Activated naive CD8-positive, alpha-beta T cell (primary cell): ENCODE results near the gene HOXB7.

Experiments used
- H3K27ac Mint-ChIP-seq: one replicate; pipeline ENCODE4 v1.8.0; 2021; ENCODE audit warnings: mixed read lengths
- H3K27me3 Mint-ChIP-seq: one replicate; pipeline ENCODE4 v1.8.0; 2021; ENCODE audit warnings: mixed read lengths
- H3K36me3 Mint-ChIP-seq: one replicate; pipeline ENCODE4 v1.8.0; 2021; ENCODE audit warnings: mixed read lengths
- H3K4me1 Mint-ChIP-seq: one replicate; pipeline ENCODE4 v1.8.0; 2021; ENCODE audit warnings: low read depth, mixed read lengths
- H3K4me3 Mint-ChIP-seq: one replicate; pipeline ENCODE4 v1.8.0; 2021; ENCODE audit warnings: mild to moderate bottlenecking, mixed read lengths
- H3K9me3 Mint-ChIP-seq: one replicate; pipeline ENCODE4 v1.8.0; 2021; ENCODE audit warnings: low read depth, mixed read lengths

Gene HOXB7

DNA sequence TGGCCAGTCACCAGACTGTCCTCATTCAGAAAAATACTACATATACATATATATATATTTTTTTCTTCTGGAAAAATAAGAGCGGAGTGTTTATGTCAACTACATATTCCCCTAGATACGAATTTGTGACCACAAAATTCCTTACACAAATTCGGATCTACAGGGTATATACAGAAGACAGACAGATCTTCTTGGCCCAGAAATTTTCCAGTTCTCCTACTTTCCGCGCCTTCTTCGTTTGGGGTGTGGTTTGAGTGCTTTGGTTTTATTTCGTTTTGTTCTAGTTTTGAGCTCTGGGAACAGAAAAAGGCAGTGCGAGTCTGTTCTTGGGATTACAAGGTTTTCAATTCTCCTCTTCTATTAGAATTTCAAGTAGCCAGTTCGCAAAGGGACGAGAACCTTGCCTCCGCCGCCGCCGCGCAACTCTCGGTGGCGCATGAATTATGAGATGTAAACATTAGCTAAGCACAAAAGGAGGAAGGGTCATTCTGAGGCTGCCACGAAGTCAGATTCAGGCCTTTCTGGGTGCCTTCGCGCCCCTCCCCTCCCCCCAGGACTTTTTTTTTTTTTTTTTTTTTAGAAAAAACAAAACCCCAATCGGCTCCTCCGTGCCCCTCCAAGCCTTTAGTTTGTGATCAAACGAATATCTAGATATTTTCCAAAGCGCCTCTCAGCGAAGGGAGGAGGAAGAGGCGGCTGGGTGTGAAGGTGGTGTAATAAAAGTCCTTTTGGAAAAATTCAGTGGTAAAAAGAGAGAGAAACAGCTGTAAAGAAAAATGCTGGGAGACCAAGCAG, 30.9 kb downstream of the HOXB7 start:
- no peak overlapping the region for H3K27ac Mint-ChIP-seq
- H3K27me3 Mint-ChIP-seq, result peaks cover 45% of the 10 kb centered on the region
- H3K9me3 Mint-ChIP-seq, result no peaks in the 10 kb centered on the region
- peaks cover 50% of the 10 kb centered on the region for H3K4me1 Mint-ChIP-seq
- peak overlapping the region; percentile 52 for H3K4me3 Mint-ChIP-seq
- no peaks in the 10 kb centered on the region for H3K36me3 Mint-ChIP-seq

DNA sequence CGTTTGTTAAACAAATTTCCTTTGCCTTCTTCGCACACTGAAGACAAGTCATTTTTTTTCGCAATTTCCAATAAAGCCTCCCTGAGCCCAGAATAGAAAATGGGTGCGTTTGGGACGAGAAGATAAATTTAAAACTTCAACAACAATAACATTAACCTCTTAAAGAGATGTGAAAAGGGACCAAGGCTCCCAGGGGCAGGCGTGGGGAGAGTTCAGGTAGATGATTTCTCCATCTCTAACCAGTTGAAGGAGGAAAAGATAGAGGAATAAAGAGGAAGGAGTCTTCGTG, 31.4 kb downstream of the HOXB7 start:
- H3K36me3 Mint-ChIP-seq, result no peaks in the 10 kb centered on the region
- no peaks in the 10 kb centered on the region for H3K9me3 Mint-ChIP-seq
- peaks cover 44% of the 10 kb centered on the region for H3K27me3 Mint-ChIP-seq
- H3K4me1 Mint-ChIP-seq, result peaks cover 48% of the 10 kb centered on the region
- peak overlapping the region; percentile 88 for H3K4me3 Mint-ChIP-seq
- no peak overlapping the region for H3K27ac Mint-ChIP-seq

DNA sequence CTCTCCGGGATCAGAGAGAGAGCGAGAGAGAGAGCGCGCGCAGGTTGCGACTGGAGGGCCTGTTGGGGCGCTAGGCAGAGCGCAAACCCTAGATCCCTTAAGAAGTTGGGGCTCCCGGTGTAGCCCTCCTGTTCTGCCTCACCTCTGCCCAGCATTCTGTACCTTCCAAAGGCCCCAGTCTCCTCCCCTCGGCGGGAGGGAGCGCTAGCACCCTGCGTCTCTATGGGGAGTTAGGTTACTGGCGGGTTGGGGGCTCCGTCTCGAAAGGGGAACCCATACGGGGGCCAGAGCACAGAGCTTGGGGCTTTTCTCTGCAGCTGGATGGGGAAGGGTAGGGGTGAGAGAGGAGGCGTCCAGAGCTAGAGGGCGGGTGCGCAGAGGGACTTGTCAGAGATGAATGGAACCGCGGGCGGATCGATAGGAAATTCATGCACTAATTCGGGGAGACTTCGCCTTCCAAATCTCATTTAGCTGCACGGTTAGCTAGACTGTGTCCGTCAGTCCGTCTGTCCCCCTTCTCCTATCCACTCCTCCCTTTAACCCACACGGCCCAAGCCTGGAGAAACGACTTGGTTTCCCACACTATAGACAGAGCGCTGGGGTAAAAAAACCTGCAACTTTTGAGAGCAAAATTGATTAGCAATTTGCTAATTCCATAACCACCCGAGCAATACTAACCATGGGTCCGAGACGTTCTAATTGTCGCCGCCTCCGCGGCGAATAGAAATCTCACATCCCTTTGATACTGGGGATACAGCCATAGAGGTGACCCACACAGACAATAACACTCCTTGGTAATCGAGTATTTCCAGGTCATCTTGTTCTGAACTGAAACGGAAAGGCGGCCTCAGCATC, 32.0 kb downstream of the HOXB7 start:
- Mint-ChIP-seq H3K36me3 (no peaks in the 10 kb centered on the region), H3K9me3 (no peaks in the 10 kb centered on the region), H3K4me1 (peaks cover 48% of the 10 kb centered on the region), H3K27ac (no peak overlapping the region), H3K4me3 (peak overlapping the region; percentile 88), H3K27me3 (peaks cover 40% of the 10 kb centered on the region)

DNA sequence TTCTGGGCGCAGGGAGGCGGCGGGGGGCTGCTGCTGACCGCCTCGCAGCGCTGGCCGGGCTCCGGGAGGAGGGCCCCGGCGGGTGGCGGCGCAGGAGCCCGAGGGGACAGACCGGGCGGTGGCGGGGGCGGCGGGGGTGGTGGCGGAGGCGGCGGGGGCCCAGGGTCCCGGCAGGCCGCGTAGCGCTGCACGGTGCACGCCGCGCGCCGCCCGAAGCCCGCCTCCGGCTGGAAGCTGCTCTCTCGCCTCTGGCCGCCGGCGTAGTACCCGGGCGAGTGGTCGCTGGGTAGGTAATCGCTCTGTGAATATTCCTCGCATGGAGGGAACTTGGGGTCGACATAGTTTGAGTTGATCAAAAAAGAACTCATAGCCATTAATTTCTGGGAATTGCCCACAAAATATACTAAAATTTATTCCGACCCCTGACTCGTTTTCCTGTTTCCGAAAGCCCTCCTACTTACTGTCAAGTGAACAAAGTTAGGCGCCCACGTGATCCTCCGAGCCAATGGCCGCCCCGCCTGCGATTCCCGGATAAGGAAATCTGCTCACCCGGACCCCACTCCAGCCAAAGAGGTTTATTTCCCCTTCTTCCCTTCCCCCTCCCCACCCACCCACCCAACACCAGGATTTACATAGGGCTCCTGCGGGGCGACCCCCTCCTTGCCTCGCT, 32.7 kb downstream of the HOXB7 start, which contains the start of gene HOXB4:
TSS of gene HOXB4 (minus strand) at position 405 of the 670 bp plus-strand sequence. CDS start at position 374, 31 bp downstream.
- H3K9me3 Mint-ChIP-seq, result no peaks in the 10 kb centered on the region
- no peak within 1 kb of the TSS for H3K27ac Mint-ChIP-seq

DNA sequence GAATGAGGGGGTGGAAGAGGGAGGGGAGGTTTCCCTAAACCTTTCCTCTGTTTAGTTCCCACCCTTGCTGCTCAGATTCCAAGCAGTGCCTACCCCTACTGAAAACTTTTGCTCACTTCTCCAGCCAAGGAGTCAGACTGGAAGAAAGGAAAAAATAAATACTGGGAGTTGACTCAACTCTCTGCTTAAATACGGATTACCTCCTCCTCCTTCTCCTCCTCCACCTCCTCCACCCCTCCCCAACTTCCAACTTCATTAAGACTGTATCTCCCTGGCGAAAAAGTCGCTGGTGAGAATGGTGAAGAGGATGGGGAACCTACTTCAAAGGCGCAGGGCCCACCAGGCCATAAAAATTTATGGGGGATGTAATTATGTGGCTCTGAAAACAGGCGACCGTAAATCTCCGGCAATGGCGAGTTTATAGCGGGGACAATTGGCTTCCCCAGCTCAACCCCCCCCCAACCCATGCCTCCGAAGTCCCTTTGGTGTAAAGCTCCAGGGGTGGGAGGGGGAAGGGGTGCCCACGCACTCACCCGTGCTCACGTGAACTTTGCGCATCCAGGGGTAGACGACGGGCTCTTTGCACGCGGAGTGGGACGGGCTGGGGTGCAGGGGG, 33.4 kb downstream of the HOXB7 start:
- peak overlapping the region; percentile 84 for H3K4me3 Mint-ChIP-seq
- H3K4me1 Mint-ChIP-seq, result peaks cover 45% of the 10 kb centered on the region
- no peaks in the 10 kb centered on the region for H3K36me3 Mint-ChIP-seq
- H3K9me3 Mint-ChIP-seq, result no peaks in the 10 kb centered on the region
- peaks cover 31% of the 10 kb centered on the region for H3K27me3 Mint-ChIP-seq
- no peak overlapping the region for H3K27ac Mint-ChIP-seq

More for the DNA sequence above, 32.7 kb downstream of the HOXB7 start, which contains the start of gene HOXB4:
- H3K4me1 Mint-ChIP-seq, result peaks cover 48% of the 10 kb centered on the region
- no peaks in the 10 kb centered on the region for H3K36me3 Mint-ChIP-seq
- peak within 1 kb of the TSS; percentile 88 for H3K4me3 Mint-ChIP-seq
- peaks cover 38% of the 10 kb centered on the region for H3K27me3 Mint-ChIP-seq

DNA sequence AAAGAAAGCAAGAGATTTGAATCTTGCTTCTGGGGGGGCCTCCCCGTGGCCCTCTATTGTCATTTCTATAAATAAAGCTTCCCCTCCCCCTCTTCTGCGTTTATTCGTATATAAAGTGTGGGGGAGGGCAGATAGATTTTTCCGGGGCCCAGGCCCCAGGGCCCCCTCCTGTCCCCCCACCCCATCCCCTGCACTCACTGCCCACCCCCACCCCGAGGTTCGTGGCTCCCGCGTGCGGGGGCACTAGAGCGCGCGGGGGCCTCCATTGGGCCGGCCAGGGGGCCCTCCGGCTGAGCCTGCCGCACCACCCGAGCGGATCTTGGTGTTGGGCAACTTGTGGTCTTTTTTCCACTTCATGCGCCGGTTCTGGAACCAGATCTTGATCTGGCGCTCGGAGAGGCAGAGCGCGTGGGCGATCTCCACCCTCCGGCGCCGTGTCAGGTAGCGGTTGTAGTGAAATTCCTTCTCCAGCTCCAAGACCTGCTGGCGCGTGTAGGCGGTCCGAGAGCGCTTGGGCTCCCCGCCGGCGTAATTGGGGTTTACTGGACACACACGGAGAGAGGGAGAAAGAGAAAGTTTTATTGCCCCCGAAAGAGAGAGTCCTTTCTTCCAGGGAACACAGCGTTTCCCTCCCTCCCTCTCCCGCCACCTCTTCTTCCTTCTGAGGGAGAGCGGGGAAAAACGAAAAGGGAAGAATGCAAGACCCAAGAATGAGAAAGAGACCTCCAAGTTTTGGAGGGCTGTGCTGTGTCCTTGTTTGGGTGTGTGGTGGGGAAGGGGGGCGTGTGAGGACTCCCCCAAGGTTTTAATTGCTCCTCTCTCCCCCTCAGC, 34.1 kb downstream of the HOXB7 start:
- peaks cover 41% of the 10 kb centered on the region for H3K4me1 Mint-ChIP-seq
- H3K9me3 Mint-ChIP-seq, result no peaks in the 10 kb centered on the region
- no peak overlapping the region for H3K27ac Mint-ChIP-seq
- no peaks in the 10 kb centered on the region for H3K36me3 Mint-ChIP-seq
- peak overlapping the region; percentile 84 for H3K4me3 Mint-ChIP-seq
- H3K27me3 Mint-ChIP-seq, result peaks cover 28% of the 10 kb centered on the region

DNA sequence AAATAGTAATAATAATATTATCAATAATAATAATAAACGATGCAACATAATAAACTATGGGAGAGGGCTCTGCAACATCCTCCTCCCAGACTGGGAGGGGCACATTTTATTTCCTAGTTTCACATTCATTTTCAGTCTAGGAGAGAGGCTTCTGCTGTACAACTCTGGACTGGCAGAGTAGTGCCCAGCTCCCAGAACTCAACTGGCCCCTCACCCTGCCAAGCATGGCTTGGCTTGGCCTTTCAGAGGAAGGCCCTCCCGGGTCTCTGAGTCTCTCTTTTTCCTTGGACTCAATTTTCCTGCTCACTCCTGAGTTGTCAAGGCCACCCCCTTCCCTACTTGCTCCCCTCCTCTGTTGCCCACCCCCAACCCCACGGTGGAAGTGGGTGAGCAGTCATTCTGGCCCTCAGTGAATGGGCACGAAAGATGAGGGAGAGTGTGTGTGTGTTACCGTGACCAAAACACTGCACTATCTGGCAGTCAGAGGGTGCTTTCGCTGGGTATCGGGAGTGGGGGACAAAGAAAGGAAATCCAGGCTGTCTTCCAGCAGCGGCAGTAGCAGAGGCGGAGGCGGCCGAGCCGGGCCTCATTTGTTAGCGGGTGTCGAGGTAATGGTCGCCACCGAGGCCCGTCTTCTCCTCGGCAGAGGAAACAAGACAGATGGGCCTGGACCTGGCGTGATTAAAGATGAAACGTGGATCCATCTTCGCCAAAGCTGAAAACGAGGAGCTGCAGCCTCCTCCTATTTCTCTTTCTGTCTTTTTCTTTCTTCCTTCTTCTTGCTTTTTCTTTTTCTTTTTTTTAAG, 34.9 kb downstream of the HOXB7 start:
- Mint-ChIP-seq H3K27ac (no peak overlapping the region), H3K36me3 (no peaks in the 10 kb centered on the region), H3K4me3 (no peak overlapping the region), H3K4me1 (peaks cover 34% of the 10 kb centered on the region), H3K27me3 (peaks cover 22% of the 10 kb centered on the region), H3K9me3 (no peaks in the 10 kb centered on the region)

DNA sequence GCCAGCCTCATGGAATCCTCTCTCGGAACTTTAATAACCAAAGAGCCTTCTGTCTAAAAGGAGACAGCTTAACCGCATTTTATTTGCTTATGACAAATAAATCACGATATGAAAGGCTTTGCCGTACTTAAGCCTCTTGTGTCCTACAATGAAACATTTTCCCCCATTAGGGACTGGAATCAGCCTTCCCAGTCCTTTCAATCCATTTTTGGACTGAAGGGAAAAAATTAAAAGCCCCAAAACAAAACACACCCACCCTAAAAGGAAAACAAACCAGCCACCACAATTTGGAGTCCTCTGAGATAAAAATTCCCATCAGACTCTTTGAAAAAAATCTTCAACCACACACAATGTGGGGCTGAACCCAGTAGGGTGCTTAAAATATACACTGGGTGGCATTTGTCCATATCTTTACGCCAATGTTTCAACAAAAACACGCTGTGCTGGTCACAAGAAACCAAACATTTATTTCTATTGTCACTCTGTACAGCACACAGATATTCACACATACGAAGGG, 35.7 kb downstream of the HOXB7 start:
- Mint-ChIP-seq H3K4me3 (no peak overlapping the region), H3K27ac (no peak overlapping the region), H3K36me3 (no peaks in the 10 kb centered on the region), H3K4me1 (peaks cover 29% of the 10 kb centered on the region), H3K27me3 (peaks cover 15% of the 10 kb centered on the region), H3K9me3 (no peaks in the 10 kb centered on the region)

DNA sequence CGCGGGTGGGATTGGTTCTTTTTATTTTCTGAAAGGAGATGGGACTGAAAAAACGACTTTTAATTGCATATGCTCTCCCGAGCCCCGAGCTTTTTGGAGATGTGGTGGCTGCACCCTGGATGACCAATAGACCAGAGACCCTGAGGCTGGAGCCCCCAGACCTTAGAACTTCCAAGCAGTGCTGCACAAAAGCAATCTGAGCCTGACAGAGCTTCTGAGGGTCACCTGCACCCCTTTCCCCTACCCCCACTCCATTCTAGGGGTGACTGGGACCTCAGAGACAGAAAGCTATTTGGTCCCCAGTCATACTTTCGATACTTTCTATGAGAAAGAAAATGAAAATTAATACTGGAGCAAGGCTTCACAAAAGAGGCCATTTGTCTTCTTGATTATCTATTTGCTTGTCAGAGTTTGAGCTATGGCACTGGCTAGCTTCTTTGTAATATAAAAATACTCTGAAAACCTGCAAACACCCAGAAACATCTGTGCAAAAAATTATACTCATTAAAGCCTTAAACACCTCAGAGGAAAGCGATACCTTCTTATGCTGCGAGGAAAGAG, 36.2 kb downstream of the HOXB7 start:
- H3K4me3 Mint-ChIP-seq, result no peak overlapping the region
- peaks cover 26% of the 10 kb centered on the region for H3K4me1 Mint-ChIP-seq
- peaks cover 12% of the 10 kb centered on the region for H3K27me3 Mint-ChIP-seq
- no peaks in the 10 kb centered on the region for H3K36me3 Mint-ChIP-seq
- no peak overlapping the region for H3K27ac Mint-ChIP-seq
- no peaks in the 10 kb centered on the region for H3K9me3 Mint-ChIP-seq

DNA sequence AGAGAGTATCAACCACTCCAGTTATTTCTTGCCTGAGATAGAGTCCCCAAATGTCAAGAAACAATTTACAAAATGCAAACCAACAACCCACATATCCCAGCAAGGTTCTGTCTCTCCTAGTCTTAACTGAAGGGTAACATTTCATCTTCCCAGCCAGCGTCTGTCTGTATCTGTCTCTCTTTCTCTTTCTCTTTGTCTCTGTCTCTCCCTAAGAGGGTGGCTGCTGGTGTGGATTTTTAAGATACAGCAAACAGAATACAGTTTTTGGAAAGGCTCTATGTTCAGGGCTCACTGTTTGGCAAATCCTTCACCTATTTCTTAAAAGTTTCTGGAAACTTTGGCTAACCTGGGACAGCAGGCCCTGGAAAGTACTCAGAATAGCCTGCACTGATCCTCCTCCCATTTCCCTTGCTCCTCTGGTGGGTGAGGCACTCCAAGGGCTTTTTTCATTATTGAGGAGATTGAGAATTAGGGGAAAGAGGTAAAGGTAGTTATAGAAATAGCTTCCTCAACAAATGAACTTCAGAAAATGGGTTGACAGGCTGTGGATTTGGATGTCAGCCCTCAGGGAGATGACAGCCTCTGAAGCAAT, 38.9 kb downstream of the HOXB7 start:
- Mint-ChIP-seq H3K9me3 (no peaks in the 10 kb centered on the region), H3K4me3 (no peak overlapping the region), H3K27me3 (peaks cover 9% of the 10 kb centered on the region), H3K36me3 (no peaks in the 10 kb centered on the region), H3K27ac (no peak overlapping the region), H3K4me1 (peaks cover 11% of the 10 kb centered on the region)

DNA sequence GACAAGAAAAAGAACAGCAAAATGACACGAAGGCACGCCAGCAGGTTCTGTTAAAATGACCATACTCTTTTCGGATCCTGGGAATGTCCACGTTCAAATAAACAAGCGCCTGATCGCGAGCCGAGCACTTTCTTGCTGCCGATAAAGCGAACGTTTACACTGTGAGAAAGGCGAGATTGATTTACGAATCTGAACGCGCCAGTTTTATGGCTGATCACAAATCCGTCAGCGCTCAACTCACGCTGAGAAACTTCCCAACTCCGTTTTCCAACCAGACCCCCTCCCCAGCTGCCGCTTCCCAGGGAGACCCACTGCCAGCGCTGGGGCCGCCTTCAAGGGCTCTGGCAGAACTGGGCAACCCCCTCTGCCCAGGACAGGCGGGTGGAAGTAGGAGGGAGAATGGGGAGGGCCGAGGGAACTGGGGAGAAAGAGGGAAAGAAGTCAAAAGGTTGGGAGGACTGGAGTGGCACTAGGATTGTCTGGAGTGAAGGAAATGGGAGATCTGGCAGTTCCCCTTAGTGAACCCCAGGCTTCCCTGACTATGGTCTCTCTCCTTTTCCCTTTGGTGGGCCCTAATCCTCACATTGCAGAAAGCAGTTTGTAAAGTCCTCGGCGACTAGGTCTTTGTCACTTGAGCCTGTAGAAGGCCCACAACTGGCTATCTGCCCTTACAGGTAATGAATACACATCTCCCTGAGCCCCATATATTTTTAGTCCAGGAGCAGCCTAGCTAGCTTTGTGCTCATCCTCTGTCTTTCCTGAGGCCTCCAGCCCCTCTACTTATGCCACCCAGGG, 39.6 kb downstream of the HOXB7 start:
- no peak overlapping the region for H3K27ac Mint-ChIP-seq
- H3K4me1 Mint-ChIP-seq, result peaks cover 8% of the 10 kb centered on the region
- peaks cover 9% of the 10 kb centered on the region for H3K27me3 Mint-ChIP-seq
- no peaks in the 10 kb centered on the region for H3K36me3 Mint-ChIP-seq
- no peaks in the 10 kb centered on the region for H3K9me3 Mint-ChIP-seq
- H3K4me3 Mint-ChIP-seq, result no peak overlapping the region

DNA sequence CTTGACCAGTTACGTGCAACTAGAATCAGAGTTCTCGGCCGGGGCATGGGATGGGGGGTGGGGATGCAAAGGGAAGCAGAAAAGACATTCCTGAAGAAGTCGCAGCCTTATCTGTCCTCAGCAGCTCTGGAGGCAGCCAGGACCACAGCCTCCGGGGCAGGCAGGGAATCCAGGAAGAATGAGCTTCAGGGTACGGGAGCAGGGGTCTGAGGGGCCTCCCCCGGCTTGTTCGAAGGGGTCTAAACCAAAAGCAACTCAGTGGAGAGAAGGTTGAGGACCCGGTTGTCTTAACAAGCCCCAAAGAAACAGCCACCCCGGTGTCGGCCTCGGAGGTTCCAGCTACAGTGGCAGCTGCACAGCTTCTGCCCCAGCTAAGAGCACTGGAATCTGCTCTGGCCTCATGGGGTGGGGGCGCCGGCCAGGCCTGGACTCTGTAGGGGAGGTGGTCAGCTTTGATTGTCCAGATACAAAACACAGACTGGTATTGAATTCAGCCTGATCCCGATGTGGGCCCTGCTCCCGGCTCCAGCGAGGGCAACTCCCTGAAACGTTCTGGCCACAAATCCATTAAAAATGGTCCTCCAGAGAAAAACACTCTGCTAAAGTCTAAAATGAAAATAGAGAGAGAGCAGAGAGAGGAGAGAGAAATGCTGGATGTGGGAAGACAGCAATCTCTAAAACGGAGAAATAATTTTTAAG, 40.3 kb downstream of the HOXB7 start:
- no peak overlapping the region for H3K4me3 Mint-ChIP-seq
- no peak overlapping the region for H3K27ac Mint-ChIP-seq
- H3K9me3 Mint-ChIP-seq, result no peaks in the 10 kb centered on the region
- peaks cover 5% of the 10 kb centered on the region for H3K4me1 Mint-ChIP-seq
- H3K36me3 Mint-ChIP-seq, result no peaks in the 10 kb centered on the region
- H3K27me3 Mint-ChIP-seq, result peaks cover 9% of the 10 kb centered on the region
